ENCODE data around the gene KCNQ1.

- TF ChIP-seq POLR2A (IDR thresholded peaks at IDR 0.05) (no peak), CTCF (IDR thresholded peaks at IDR 0.05) (no peak)
Observed at GRCh38 chr11:2507212-2507901, 62.5 kb downstream of the KCNQ1 start.

All from adrenal gland (tissue), 5 donors.